T-cell (primary cell): ENCODE results near the gene SPTBN1. TPM values are rescaled to one million over a fixed set of nuclear protein-coding genes. Genes with fewer than 3 reads are reported as not detected.
A peak's percentile ranks its signal among the peaks of the same experiment; 100 is the strongest.

Experiments
- ATAC-seq, 4 experiments: fragments of 200-7000 bp in 3 of 4; fragments of 150-1000 bp in 1 of 4; cut with Tn5 transposase; replicated peaks in 1 of 4; 1 replicate in 3 of 4; 2 replicates in 1 of 4; pipeline ENCODE4 v1.10.0; 2021; ENCODE audit warnings: moderate library complexity in 3 of 4, mild to moderate bottlenecking in 2 of 4, moderate number of reproducible peaks in 1 of 4
- CTCF ChIA-PET, 2 donors: fragments of 300-600 bp; sonication (Branson Sonifier 250); formaldehyde crosslinking; loops; one replicate each; lab custom pipeline; 2022; ENCODE audit warnings: antibody characterized with exemption in 2 of 2; lab: Charles Lee
- POLR2A ChIA-PET, 2 donors: fragments of 300-600 bp; sonication (Branson Sonifier 250); formaldehyde crosslinking; loops; one replicate each; lab custom pipeline; 2022; ENCODE audit warnings: antibody characterized with exemption in 2 of 2; lab: Charles Lee
- DNase-seq, 35 experiments: peaks; one replicate each; pipeline versions ENCODE4 v3.0.0 to v3.0.0-alpha.2; 2013 to 2023
- H3K27ac ChIP-seq: one replicate; pipeline ENCODE4 v1.5.1; 2013; ENCODE audit warnings: low read length
- H3K27me3 ChIP-seq, 2 experiments: replicated peaks in 1 of 2; 1 replicate in 1 of 2; 2 replicates in 1 of 2; pipeline versions ENCODE4 v1.6.1 to v1.7.0; 2013; ENCODE audit warnings: low read length in 1 of 2, mixed read lengths in 1 of 2; ENCODE audit not compliant: control insufficient read depth in 2 of 2, insufficient read depth in 2 of 2; ENCODE audit errors: extremely low read depth in 1 of 2
- H3K36me3 ChIP-seq, 2 donors: 1 replicate in 1 of 2; 2 replicates in 1 of 2; pipeline versions ENCODE4 v1.6.1 to v1.7.0; 2013; ENCODE audit warnings: low read length in 1 of 2; ENCODE audit not compliant: control insufficient read depth in 2 of 2, insufficient read depth in 1 of 2; ENCODE audit errors: extremely low read depth in 1 of 2
- H3K4me1 ChIP-seq, 2 experiments: 1 replicate in 1 of 2; 2 replicates in 1 of 2; pipeline versions ENCODE4 v1.6.1 to v1.7.0; 2013; ENCODE audit warnings: low read length in 2 of 2, mixed read lengths in 1 of 2; ENCODE audit not compliant: insufficient read depth in 2 of 2, control insufficient read depth in 1 of 2; ENCODE audit errors: extremely low read depth in 1 of 2
- H3K4me3 ChIP-seq, 2 donors: 1 replicate in 1 of 2; 2 replicates in 1 of 2; pipeline versions ENCODE4 v1.5.1 to v1.7.0; 2013; ENCODE audit warnings: mild to moderate bottlenecking in 2 of 2, low read length in 1 of 2, moderate library complexity in 1 of 2; ENCODE audit not compliant: control insufficient read depth in 1 of 2; ENCODE audit errors: extremely low read depth in 1 of 2
- H3K9me3 ChIP-seq: 2 replicates; pipeline ENCODE4 v1.7.0; 2013
- H3K27ac Mint-ChIP-seq, 2 donors: one replicate each; pipeline ENCODE4 v1.8.0; 2020 to 2021; ENCODE audit warnings: mild to moderate bottlenecking in 2 of 2, mixed read lengths in 2 of 2
- H3K27me3 Mint-ChIP-seq, 2 donors: one replicate each; pipeline ENCODE4 v1.8.0; 2021 to 2022; ENCODE audit warnings: mixed read lengths in 2 of 2
- H3K36me3 Mint-ChIP-seq: one replicate; pipeline ENCODE4 v1.8.0; 2021; ENCODE audit warnings: mixed read lengths
- H3K4me1 Mint-ChIP-seq, 3 donors: one replicate each; pipeline ENCODE4 v1.8.0; 2020 to 2022; ENCODE audit warnings: mixed read lengths in 3 of 3, mild to moderate bottlenecking in 1 of 3
- H3K4me3 Mint-ChIP-seq, 3 donors: one replicate each; pipeline ENCODE4 v1.8.0; 2020 to 2022; ENCODE audit warnings: mild to moderate bottlenecking in 3 of 3, mixed read lengths in 3 of 3, moderate library complexity in 3 of 3
- H3K9me3 Mint-ChIP-seq, 3 donors: one replicate each; pipeline ENCODE4 v1.8.0; 2020 to 2022; ENCODE audit warnings: mixed read lengths in 3 of 3
- WGBS: methylation state at CpG from one replicate; pipeline ENCODE4 v1.1.5; 2013; ENCODE audit warnings: missing lambda C conversion rate; ENCODE audit not compliant: insufficient coverage; 5-methylcytosine and 5-hydroxymethylcytosine counted together
- total RNA-seq, 35 experiments: library from RNA in 6 of 35; stranded (reverse) in 6 of 35; fragments of 120-200 nt in 1 of 35; gene quantifications; one replicate each; pipeline versions ENCODE4 v1.2.1 to v1.2.4 and lab custom pipeline; 2013 to 2026

The SPTBN1 gene
- total RNA-seq, 5 donors from 2014 or later (not counting 1 experiment from before 2014, with no cell fraction given), result 129 to 222 (median 139) TPM

- DNase-seq, result peak in 1 of 35 experiments; percentile 8
- WGBS, result no CpG with 5 or more reads among the region's 8 CpGs
- H3K27me3 ChIP-seq, result no peaks in the 10 kb centered on the region
- H3K9me3 ChIP-seq, result no peaks in the 10 kb centered on the region
- no peaks in the 10 kb centered on the region for H3K9me3 Mint-ChIP-seq
- peaks cover 8 to 9% of the 10 kb centered on the region in 2 donors for H3K27me3 Mint-ChIP-seq
- H3K4me3 Mint-ChIP-seq, result no peak overlapping the region
- H3K4me3 ChIP-seq, result no peak overlapping the region
- no peak overlapping the region for H3K27ac ChIP-seq
- no peaks in the 10 kb centered on the region for H3K4me1 ChIP-seq
- no peak overlapping the region for H3K27ac Mint-ChIP-seq
- ChIA-PET POLR2A (interaction anchor here in 1 of 2 donors (0.6 kb wide), 1 partner anchor 369 kb away, joined by 4 read pairs; no protein-coding TSS in a partner anchor), CTCF (interaction anchor here (0.6 to 1.0 kb wide), 2 partner anchors 206 to 595 kb away, joined by 3 read pairs; no protein-coding TSS in a partner anchor)
- H3K4me1 Mint-ChIP-seq, result no peaks in the 10 kb centered on the region
- ATAC-seq, result no peak
- no peaks in the 10 kb centered on the region for H3K36me3 ChIP-seq
- H3K36me3 Mint-ChIP-seq, result no peaks in the 10 kb centered on the region
Measured at GRCh38 chr2:54497763-54498680, 41.9 kb downstream of the SPTBN1 start.

GRCh38 chr2:54499661-54500060 is 43.5 kb downstream of the SPTBN1 start:
- H3K4me3 Mint-ChIP-seq, result no peak overlapping the region
- H3K36me3 Mint-ChIP-seq, result no peaks in the 10 kb centered on the region
- Histone ChIP-seq H3K27ac (no peak overlapping the region), H3K4me3 (no peak overlapping the region), H3K4me1 (no peaks in the 10 kb centered on the region), H3K27me3 (no peaks in the 10 kb centered on the region), H3K9me3 (no peaks in the 10 kb centered on the region), H3K36me3 (no peaks in the 10 kb centered on the region)
- DNase-seq, result no peak
- peaks cover 4 to 5% of the 10 kb centered on the region in 2 donors for H3K27me3 Mint-ChIP-seq
- no peak for ATAC-seq
- no peaks in the 10 kb centered on the region for H3K9me3 Mint-ChIP-seq
- no peaks in the 10 kb centered on the region for H3K4me1 Mint-ChIP-seq
- WGBS, result 100% methylated on average over 2 of the region's 2 CpGs
- CTCF ChIA-PET, result no interaction called here
- POLR2A ChIA-PET, result interaction anchor here in 1 of 2 donors (0.6 kb wide), 1 partner anchor 717 kb away, joined by 3 read pairs; no protein-coding TSS in a partner anchor
- no peak overlapping the region for H3K27ac Mint-ChIP-seq

GRCh38 chr2:54500404-54501205 is 44.5 kb downstream of the SPTBN1 start:
- Histone ChIP-seq H3K4me3 (no peak overlapping the region), H3K4me1 (no peaks in the 10 kb centered on the region), H3K27me3 (no peaks in the 10 kb centered on the region), H3K27ac (no peak overlapping the region), H3K9me3 (no peaks in the 10 kb centered on the region), H3K36me3 (no peaks in the 10 kb centered on the region)
- no peak for ATAC-seq
- ChIA-PET CTCF (interaction anchor here (0.6 to 1.2 kb wide), 3 partner anchors 21 to 394 kb away, joined by 3 read pairs; no protein-coding TSS in a partner anchor), POLR2A (interaction anchor here in 1 of 2 donors (0.6 kb wide), 1 partner anchor 718 kb away, joined by 3 read pairs; no protein-coding TSS in a partner anchor)
- no peaks in the 10 kb centered on the region for H3K4me1 Mint-ChIP-seq
- H3K27me3 Mint-ChIP-seq, result peaks cover 0 to 2% of the 10 kb centered on the region in 2 donors
- H3K36me3 Mint-ChIP-seq, result no peaks in the 10 kb centered on the region
- no peaks in the 10 kb centered on the region for H3K9me3 Mint-ChIP-seq
- no peak for DNase-seq
- WGBS, result 88% methylated on average over 5 of the region's 8 CpGs
- H3K4me3 Mint-ChIP-seq, result no peak overlapping the region
- H3K27ac Mint-ChIP-seq, result no peak overlapping the region

- Mint-ChIP-seq H3K36me3 (no peaks in the 10 kb centered on the region), H3K4me3 (no peak overlapping the region), H3K4me1 (no peaks in the 10 kb centered on the region), H3K27me3 (peaks cover 0 to 2% of the 10 kb centered on the region in 2 donors), H3K9me3 (no peaks in the 10 kb centered on the region), H3K27ac (no peak overlapping the region)
- 20% methylated on average over 1 of the region's 2 CpGs for whole genome bisulfite sequencing
- Histone ChIP-seq H3K27ac (no peak overlapping the region), H3K36me3 (no peaks in the 10 kb centered on the region), H3K27me3 (no peaks in the 10 kb centered on the region), H3K4me3 (no peak overlapping the region), H3K9me3 (no peaks in the 10 kb centered on the region), H3K4me1 (no peaks in the 10 kb centered on the region)
- ATAC-seq (no peak), DNase-seq (no peak)
- ChIA-PET POLR2A (no interaction called here), CTCF (interaction anchor here (0.7 to 1.0 kb wide), 2 partner anchors 202 to 526 kb away, joined by 3 read pairs; no protein-coding TSS in a partner anchor)
Measured at GRCh38 chr2:54502731-54503130, 46.6 kb downstream of the SPTBN1 start.

- Mint-ChIP-seq H3K4me3 (no peak overlapping the region), H3K9me3 (no peaks in the 10 kb centered on the region), H3K27me3 (peaks cover 0 to 2% of the 10 kb centered on the region in 2 donors), H3K36me3 (no peaks in the 10 kb centered on the region), H3K27ac (no peak overlapping the region), H3K4me1 (no peaks in the 10 kb centered on the region)
- Histone ChIP-seq H3K27ac (no peak overlapping the region), H3K9me3 (no peaks in the 10 kb centered on the region), H3K4me3 (no peak overlapping the region), H3K27me3 (no peaks in the 10 kb centered on the region), H3K4me1 (no peaks in the 10 kb centered on the region), H3K36me3 (no peaks in the 10 kb centered on the region)
- 61% methylated on average over 3 of the region's 3 CpGs for WGBS
- POLR2A ChIA-PET, result no interaction called here
- DNase-seq, result peak in 26 of 35 experiments; percentile 2 to 46 (median 10)
- peak in 3 of 4 experiments; percentile 9 to 38 (median 32) for ATAC-seq
- CTCF ChIA-PET, result interaction anchor here in 1 of 2 donors (1.0 to 1.6 kb wide), 2 partner anchors 202 to 396 kb away, joined by 3 to 5 read pairs; no protein-coding TSS in a partner anchor
Measured at GRCh38 chr2:54503192-54503591, 47.1 kb downstream of the SPTBN1 start.

GRCh38 chr2:54503828-54504227 is 47.7 kb downstream of the SPTBN1 start:
- Histone ChIP-seq H3K4me1 (no peaks in the 10 kb centered on the region), H3K27me3 (no peaks in the 10 kb centered on the region), H3K27ac (no peak overlapping the region), H3K36me3 (no peaks in the 10 kb centered on the region), H3K4me3 (no peak overlapping the region), H3K9me3 (no peaks in the 10 kb centered on the region)
- H3K27ac Mint-ChIP-seq, result no peak overlapping the region
- no peak overlapping the region for H3K4me3 Mint-ChIP-seq
- no peak for ATAC-seq
- CTCF ChIA-PET, result interaction anchor here (0.6 to 1.6 kb wide), 2 partner anchors 17 to 397 kb away, joined by 4 to 5 read pairs; no protein-coding TSS in a partner anchor
- WGBS, result no CpG with 5 or more reads among the region's 1 CpG
- H3K27me3 Mint-ChIP-seq, result no peaks in the 10 kb centered on the region
- no peaks in the 10 kb centered on the region for H3K4me1 Mint-ChIP-seq
- POLR2A ChIA-PET, result no interaction called here
- no peaks in the 10 kb centered on the region for H3K9me3 Mint-ChIP-seq
- no peak for DNase-seq
- H3K36me3 Mint-ChIP-seq, result no peaks in the 10 kb centered on the region
